ENCODE data around the gene ZNF609. TPM values are rescaled to one million over a fixed set of nuclear protein-coding genes. Genes with fewer than 3 reads are reported as not detected.

The ZNF609 gene
- total and polyA plus RNA-seq, 3 donors from 2014 or later = 48.7 to 75.8 (median 60.5) TPM

DNA sequence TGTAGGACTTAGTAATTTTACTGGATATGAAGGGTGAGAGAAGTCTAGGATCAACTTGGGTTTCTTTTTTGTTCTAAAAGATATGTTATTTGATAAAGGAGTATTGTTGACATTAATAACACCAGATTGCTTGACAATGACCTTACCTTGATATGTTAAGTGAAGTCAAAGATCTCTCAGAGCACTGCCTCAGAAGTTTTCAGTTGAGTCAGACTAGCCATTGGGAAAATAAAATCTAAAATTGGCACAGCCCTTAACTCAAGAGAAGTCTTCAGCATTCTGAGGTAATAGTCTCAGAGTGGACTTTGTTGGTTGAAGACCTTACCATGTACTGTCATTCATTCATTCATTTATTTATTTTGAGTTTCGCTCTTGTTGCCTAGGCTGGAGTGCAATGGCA is 22.4 kb upstream of the ZNF609 start:
- 100% methylated on average over 1 of the region's 1 CpG for WGBS, 2 donors
- Histone ChIP-seq H3K27me3 (no peaks in the 10 kb centered on the region), H3K27ac (no peak overlapping the region), H3K9me3 (no peaks in the 10 kb centered on the region), H3K36me3 (ENCODE audit: low read depth, missing control alignments) (no peaks in the 10 kb centered on the region), H3K4me1 (no peaks in the 10 kb centered on the region), H3K4me3 (no peak overlapping the region)
- intact Hi-C loops (cut with DNase I; ENCODE audit: low total_unique reads) = no loop called here
- no peak for TF ChIP-seq POLR2A (IDR thresholded peaks at IDR 0.05)
- TF ChIP-seq, protein P1, sequence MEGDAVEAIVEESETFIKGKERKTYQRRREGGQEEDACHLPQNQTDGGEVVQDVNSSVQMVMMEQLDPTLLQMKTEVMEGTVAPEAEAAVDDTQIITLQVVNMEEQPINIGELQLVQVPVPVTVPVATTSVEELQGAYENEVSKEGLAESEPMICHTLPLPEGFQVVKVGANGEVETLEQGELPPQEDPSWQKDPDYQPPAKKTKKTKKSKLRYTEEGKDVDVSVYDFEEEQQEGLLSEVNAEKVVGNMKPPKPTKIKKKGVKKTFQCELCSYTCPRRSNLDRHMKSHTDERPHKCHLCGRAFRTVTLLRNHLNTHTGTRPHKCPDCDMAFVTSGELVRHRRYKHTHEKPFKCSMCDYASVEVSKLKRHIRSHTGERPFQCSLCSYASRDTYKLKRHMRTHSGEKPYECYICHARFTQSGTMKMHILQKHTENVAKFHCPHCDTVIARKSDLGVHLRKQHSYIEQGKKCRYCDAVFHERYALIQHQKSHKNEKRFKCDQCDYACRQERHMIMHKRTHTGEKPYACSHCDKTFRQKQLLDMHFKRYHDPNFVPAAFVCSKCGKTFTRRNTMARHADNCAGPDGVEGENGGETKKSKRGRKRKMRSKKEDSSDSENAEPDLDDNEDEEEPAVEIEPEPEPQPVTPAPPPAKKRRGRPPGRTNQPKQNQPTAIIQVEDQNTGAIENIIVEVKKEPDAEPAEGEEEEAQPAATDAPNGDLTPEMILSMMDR (IDR thresholded peaks at IDR 0.05) = no peak
- no peak for DNase-seq

DNA sequence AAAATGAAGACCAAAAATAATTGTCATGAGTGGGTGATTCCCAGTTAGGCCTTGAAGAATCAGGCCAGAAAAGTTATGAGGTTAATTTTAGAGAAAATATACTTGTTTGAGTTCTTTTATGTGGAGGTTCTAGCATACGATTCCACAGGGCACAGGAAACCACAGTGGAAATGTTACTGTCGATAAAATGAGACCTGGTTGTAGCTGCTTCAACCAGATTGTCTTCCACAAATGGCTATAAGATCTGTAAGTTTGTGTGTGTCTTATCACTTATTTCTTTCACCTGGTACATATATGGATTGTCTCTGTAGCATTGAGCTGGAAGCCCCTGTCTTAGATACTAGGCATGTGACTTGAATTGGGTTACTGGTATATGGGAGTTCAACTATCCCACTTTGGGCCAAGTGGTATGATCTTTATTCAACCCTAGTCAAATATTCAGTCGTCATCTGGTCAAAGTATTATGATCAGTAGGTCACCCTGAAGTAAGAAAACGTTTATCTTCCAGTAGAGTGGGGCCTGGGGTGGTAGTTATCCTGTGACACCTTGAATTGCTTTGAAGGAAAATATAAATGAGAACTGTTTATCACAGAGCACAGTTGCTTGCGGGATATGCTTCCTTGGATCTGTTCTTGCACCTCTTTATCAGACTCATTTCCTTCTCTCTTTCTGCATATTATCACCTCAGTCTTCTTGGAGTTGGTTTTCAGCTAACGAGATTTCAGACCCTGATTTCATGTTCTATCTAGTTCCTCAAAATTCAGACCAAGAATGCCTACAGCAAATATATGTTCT is 21.5 kb upstream of the ZNF609 start:
- no peak overlapping the region for H3K4me3 ChIP-seq
- TF ChIP-seq, protein P1 (IDR thresholded peaks at IDR 0.05) = no peak
- TF ChIP-seq POLR2A (IDR thresholded peaks at IDR 0.05) = no peak
- no peak overlapping the region for H3K27ac ChIP-seq
- H3K9me3 ChIP-seq = no peaks in the 10 kb centered on the region
- no peak for DNase-seq
- intact Hi-C loops (cut with DNase I; ENCODE audit: low total_unique reads) = no loop called here
- H3K4me1 ChIP-seq = no peaks in the 10 kb centered on the region
- no peaks in the 10 kb centered on the region for H3K27me3 ChIP-seq
- H3K36me3 ChIP-seq (ENCODE audit: low read depth, missing control alignments) = no peaks in the 10 kb centered on the region
- WGBS, 2 donors = 77 to 85% methylated on average over 6 of the region's 6 CpGs

DNA sequence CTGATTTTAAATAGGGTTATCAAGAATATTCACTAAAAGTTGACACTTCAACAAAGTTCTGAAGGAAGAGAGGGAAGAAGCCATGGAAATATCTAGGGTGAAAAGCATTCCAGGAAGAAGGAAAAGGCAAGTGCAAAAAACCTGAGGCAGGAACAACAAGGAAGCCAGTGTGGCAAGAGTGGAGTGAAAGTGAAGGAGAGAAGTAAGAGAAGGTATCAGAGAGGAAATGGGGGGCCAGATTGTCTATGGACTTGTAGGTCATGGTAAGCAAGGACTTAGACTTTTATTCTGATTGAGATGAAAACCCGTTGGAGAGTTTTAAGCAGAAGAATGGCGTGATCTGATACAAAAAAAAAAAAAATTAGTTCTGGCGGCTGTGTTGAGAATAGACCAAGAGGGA is 18.5 kb upstream of the ZNF609 start:
- no peak for DNase-seq
- H3K4me1 ChIP-seq = no peaks in the 10 kb centered on the region
- H3K36me3 ChIP-seq (ENCODE audit: low read depth, missing control alignments) = no peaks in the 10 kb centered on the region
- WGBS, 2 donors = 83 to 89% methylated on average over 3 of the region's 3 CpGs
- H3K27me3 ChIP-seq = no peaks in the 10 kb centered on the region
- no peak for TF ChIP-seq POLR2A (IDR thresholded peaks at IDR 0.05)
- TF ChIP-seq, protein P1 (IDR thresholded peaks at IDR 0.05) = no peak
- no peak overlapping the region for H3K27ac ChIP-seq
- intact Hi-C loops (cut with DNase I; ENCODE audit: low total_unique reads) = no loop called here
- H3K9me3 ChIP-seq = no peaks in the 10 kb centered on the region
- H3K4me3 ChIP-seq = no peak overlapping the region

DNA sequence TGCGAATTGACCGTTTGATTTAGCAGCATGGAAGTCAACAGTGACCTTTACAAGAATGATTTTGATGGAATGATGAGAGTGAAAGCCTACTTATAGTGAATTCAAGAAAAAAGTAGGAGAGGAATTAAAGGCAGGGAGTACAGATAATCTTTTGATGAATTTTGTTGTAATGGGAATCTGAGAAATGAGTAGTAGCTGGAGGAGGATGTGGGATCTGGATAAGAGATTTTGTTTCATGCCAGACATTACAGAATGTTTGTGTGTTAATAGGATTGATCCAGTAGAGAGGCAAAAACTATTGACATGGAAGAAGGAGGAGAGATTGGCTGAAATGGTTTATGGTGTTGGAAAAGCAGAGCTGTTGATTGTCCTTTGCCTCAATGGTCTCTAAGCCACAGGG is 17.4 kb upstream of the ZNF609 start:
- H3K36me3 ChIP-seq (ENCODE audit: low read depth, missing control alignments) = no peaks in the 10 kb centered on the region
- WGBS, 2 donors = 89 to 91% methylated on average over 2 of the region's 2 CpGs
- no peak overlapping the region for H3K4me3 ChIP-seq
- intact Hi-C loops (cut with DNase I; ENCODE audit: low total_unique reads) = no loop called here
- TF ChIP-seq POLR2A (IDR thresholded peaks at IDR 0.05) = no peak
- TF ChIP-seq, protein P1 (IDR thresholded peaks at IDR 0.05) = no peak
- H3K4me1 ChIP-seq = no peaks in the 10 kb centered on the region
- no peak for DNase-seq
- no peaks in the 10 kb centered on the region for H3K9me3 ChIP-seq
- no peaks in the 10 kb centered on the region for H3K27me3 ChIP-seq
- no peak overlapping the region for H3K27ac ChIP-seq
